ENCODE results near the gene HMGB1. TPM values are rescaled to one million over a fixed set of nuclear protein-coding genes. Genes with fewer than 3 reads are reported as not detected.

HMGB1 gene
- 190 and 864 TPM in 2 replicates for total RNA-seq

DNA sequence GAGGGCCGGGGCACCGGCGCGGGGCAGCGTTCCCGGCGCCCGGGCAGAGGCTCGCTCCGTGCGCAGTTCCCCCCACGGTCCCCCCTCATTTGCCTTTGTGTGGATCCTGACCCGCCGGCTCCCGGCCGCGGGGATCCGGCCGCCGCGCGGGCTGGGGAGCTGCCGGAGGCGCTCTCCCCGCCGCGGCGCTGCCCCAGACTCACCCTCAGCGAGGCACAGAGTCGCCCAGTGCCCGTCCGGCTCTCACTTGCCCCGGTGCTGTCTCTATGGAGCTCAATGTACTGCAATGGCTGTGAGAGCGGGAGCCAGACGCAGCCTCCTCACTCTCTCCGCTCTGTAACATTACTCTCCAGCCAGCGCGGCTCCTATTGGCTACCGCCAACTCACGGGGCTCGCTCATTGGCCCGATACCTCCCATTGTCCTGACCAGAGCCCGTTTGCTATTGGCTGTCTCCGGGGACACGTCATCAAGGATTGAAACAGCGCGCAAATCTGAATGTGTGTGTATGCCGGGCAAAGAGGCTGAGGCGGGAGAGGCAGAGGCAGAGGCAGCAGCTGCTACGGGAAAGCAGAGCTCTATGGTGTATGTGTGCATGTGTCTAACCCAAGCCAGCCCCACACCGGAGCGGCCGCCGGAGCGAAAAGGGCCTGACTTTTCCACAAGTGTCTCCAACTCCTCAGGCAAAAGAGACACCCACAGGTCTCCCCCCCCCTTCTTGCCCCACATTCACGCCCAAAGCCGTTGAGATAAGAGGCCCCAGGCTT, at the start of gene HMGB1:
Gene HMGB1 (minus strand): TSS at position 344 of the 765 bp plus-strand sequence. CDS start 2,256 bp downstream, outside the sequence.

GRCh38 chr13:30422054-30422839, 43.5 kb downstream of the HMGB1 start, which contains the start of gene UBE2L5:
Gene UBE2L5, plus strand, starts transcription at chr13:30422493. Its CDS starts 5,498 bp downstream, at chr13:30427991.

Other genes starting within 250 kb of the HMGB1 start
- gene KATNAL1, start 158.4 kb downstream of the HMGB1 start, total RNA-seq = 16.2 and 31.3 TPM in 2 replicates
- gene UBE2L5, start 43.4 kb downstream of the HMGB1 start, total RNA-seq = not detected in 2 replicates
- 24.4 and 24.6 TPM in 2 replicates for gene USPL1, start 152.0 kb upstream of the HMGB1 start, total RNA-seq